ENCODE data around the gene CACNA1S. TPM values are rescaled to one million over a fixed set of nuclear protein-coding genes. Genes with fewer than 3 reads are reported as not detected.

Gene CACNA1S
- total RNA-seq, 2 experiments from 2014 or later: not detected

DNA sequence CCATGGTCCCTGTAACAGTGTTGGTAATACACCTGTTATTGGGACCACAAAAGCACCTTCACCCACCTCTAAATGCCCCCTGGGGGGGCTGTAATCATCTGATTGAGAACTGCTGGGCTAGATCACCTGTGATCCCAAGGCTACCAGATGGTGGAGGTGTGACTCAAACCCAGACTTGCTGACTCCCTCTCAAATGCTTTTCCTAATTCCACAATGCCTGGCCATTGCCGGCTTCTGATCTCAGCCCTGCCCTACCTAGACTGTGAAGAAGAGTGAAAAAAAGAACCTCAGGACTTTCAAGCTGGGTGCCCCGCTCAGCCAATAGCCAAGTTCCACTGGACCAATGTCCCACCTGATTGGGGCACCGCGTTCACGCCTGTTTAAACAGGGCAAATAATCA is 32.5 kb upstream of the CACNA1S start:
- ATAC-seq (ENCODE audit: poor library complexity) (no peak), DNase-seq (no peak)
- H3K9me3 ChIP-seq (ENCODE audit: control insufficient read depth in 1 of 2, insufficient read depth in 1 of 2, low read length in 2 of 2): no peaks in the 10 kb centered on the region
- POLR2A ChIA-PET: no interaction called here
- no peak overlapping the region for H3K4me3 Mint-ChIP-seq
- H3K27ac Mint-ChIP-seq: no peak overlapping the region
- H3K27me3 ChIP-seq (ENCODE audit: control insufficient read depth in 1 of 2, insufficient read depth in 2 of 2, low read length in 2 of 2): no peaks in the 10 kb centered on the region
- H3K27me3 Mint-ChIP-seq: no peaks in the 10 kb centered on the region
- peaks cover 2% of the 10 kb centered on the region for H3K4me1 ChIP-seq (ENCODE audit: insufficient read depth, low read length)
- CTCF ChIA-PET: no interaction called here
- TF ChIP-seq, protein P1, sequence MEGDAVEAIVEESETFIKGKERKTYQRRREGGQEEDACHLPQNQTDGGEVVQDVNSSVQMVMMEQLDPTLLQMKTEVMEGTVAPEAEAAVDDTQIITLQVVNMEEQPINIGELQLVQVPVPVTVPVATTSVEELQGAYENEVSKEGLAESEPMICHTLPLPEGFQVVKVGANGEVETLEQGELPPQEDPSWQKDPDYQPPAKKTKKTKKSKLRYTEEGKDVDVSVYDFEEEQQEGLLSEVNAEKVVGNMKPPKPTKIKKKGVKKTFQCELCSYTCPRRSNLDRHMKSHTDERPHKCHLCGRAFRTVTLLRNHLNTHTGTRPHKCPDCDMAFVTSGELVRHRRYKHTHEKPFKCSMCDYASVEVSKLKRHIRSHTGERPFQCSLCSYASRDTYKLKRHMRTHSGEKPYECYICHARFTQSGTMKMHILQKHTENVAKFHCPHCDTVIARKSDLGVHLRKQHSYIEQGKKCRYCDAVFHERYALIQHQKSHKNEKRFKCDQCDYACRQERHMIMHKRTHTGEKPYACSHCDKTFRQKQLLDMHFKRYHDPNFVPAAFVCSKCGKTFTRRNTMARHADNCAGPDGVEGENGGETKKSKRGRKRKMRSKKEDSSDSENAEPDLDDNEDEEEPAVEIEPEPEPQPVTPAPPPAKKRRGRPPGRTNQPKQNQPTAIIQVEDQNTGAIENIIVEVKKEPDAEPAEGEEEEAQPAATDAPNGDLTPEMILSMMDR (IDR thresholded peaks at IDR 0.05): no peak
- H3K4me3 ChIP-seq (ENCODE audit: low read length): no peak overlapping the region
- intact Hi-C loops (cut with DNase I, micrococcal nuclease): no loop called here
- no peak overlapping the region for H3K27ac ChIP-seq (ENCODE audit: low read depth in 1 of 2, low read length in 2 of 2)
- no peaks in the 10 kb centered on the region for H3K9me3 Mint-ChIP-seq
- H3K36me3 ChIP-seq (ENCODE audit: insufficient read depth, low read length): peaks cover 50% of the 10 kb centered on the region
- peaks cover 90% of the 10 kb centered on the region for H3K36me3 Mint-ChIP-seq (ENCODE audit: low read depth)
- H3K4me1 Mint-ChIP-seq (ENCODE audit: low read depth): peaks cover 5% of the 10 kb centered on the region

DNA sequence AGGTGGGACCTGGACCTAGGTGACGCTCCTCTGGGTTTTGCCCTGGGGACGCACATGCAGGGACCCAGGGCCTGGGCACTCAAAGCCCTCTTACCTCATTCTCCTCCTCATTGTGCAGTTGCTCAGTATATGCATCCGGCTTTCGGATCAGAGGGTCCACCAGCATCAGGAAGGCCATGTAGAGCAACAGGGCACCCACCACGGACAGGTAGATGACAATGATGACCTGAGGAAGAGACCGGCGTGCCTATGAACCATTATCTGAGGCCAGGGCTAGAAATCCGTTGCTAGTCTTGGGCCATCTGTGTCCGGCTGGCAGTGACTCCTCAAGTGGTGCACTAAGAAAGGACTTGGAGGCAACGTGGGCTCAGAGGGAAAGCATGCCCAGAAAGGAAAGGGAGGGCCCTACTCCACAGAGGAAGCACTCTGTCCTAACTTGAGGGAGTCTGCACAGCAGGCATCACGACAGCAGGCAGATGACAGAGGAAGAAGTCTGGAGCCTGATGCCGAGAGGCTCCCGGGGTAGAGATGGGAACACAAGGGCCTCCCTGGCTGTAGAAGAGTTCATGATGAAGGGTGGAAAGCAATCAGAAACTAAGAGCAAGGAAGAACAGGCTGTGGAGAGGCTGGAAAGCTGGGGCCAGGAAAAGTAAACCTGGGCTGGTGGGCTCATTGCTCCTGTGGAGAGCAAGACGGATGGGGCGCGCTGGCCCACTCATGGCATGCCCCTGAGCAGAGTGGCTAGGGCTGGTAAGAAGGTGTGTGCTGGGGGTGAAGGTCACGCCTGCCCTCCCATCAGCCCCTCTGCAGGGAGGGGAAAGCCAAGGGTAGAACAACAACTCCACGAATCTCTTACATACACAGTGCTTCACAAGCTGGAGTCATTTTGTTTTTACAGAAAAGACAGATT is 31.8 kb upstream of the CACNA1S start:
- POLR2A ChIA-PET: no interaction called here
- H3K36me3 ChIP-seq (ENCODE audit: insufficient read depth, low read length): peaks cover 56% of the 10 kb centered on the region
- peaks cover 90% of the 10 kb centered on the region for H3K36me3 Mint-ChIP-seq (ENCODE audit: low read depth)
- CTCF ChIA-PET: no interaction called here
- intact Hi-C loops (cut with DNase I, micrococcal nuclease): no loop called here
- no peak overlapping the region for H3K4me3 ChIP-seq (ENCODE audit: low read length)
- TF ChIP-seq, protein P1 (IDR thresholded peaks at IDR 0.05): no peak
- no peaks in the 10 kb centered on the region for H3K9me3 ChIP-seq (ENCODE audit: control insufficient read depth in 1 of 2, insufficient read depth in 1 of 2, low read length in 2 of 2)
- no peaks in the 10 kb centered on the region for H3K9me3 Mint-ChIP-seq
- H3K27ac Mint-ChIP-seq: no peak overlapping the region
- H3K4me1 Mint-ChIP-seq (ENCODE audit: low read depth): no peaks in the 10 kb centered on the region
- ATAC-seq (ENCODE audit: poor library complexity) (no peak), DNase-seq (no peak)
- H3K27ac ChIP-seq (ENCODE audit: low read depth in 1 of 2, low read length in 2 of 2): no peak overlapping the region
- H3K27me3 Mint-ChIP-seq: no peaks in the 10 kb centered on the region
- H3K4me1 ChIP-seq (ENCODE audit: insufficient read depth, low read length): no peaks in the 10 kb centered on the region
- no peak overlapping the region for H3K4me3 Mint-ChIP-seq
- H3K27me3 ChIP-seq (ENCODE audit: control insufficient read depth in 1 of 2, insufficient read depth in 2 of 2, low read length in 2 of 2): no peaks in the 10 kb centered on the region

DNA sequence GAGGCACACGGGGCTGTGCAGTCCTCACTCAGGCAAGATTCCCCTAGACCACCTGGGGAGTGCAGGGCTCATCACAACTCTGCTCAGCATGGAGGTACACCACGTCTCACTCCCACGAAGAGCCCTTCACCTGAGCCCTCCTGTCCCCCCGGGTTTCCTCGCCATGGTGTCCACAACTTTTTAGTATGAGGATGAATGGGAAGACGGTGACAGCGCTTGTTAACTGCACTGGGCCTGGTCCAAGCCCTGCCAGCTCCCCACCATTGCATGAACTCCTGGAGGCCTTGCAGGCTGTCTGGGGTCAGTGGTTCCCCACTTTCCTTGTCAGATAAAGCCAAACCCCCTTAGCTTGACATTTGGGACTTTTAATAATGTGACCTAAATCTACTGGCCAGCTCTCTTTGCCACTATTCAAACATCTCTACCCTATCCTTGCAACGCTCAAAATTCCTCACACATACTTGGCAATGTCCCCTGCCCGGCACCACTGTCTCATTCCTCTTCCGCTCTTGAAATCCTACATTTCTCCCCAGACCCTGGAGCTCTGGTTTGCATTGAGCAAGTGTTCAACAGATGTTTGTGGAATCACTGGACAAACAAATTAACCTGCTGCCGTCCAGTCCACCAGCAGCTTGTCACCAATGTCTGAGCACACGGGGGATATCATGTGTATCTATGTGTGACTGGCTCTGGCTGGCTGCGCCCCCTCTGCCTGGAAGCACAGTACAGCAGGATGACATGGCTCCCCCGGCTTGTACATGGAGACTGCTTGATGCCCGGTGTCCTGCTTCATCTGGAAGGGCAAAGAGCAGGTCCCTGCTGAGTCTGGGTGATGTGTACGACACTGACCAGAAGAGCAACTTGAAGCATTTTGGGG is 30.9 kb upstream of the CACNA1S start:
- Histone ChIP-seq H3K36me3 (ENCODE audit: insufficient read depth, low read length) (peaks cover 56% of the 10 kb centered on the region), H3K4me1 (ENCODE audit: insufficient read depth, low read length) (no peaks in the 10 kb centered on the region), H3K9me3 (ENCODE audit: control insufficient read depth in 1 of 2, insufficient read depth in 1 of 2, low read length in 2 of 2) (no peaks in the 10 kb centered on the region), H3K27ac (ENCODE audit: low read depth in 1 of 2, low read length in 2 of 2) (no peak overlapping the region), H3K4me3 (ENCODE audit: low read length) (no peak overlapping the region), H3K27me3 (ENCODE audit: control insufficient read depth in 1 of 2, insufficient read depth in 2 of 2, low read length in 2 of 2) (no peaks in the 10 kb centered on the region)
- ChIA-PET POLR2A (no interaction called here), CTCF (no interaction called here)
- Mint-ChIP-seq H3K4me1 (ENCODE audit: low read depth) (no peaks in the 10 kb centered on the region), H3K27me3 (no peaks in the 10 kb centered on the region), H3K4me3 (no peak overlapping the region), H3K36me3 (ENCODE audit: low read depth) (peaks cover 88% of the 10 kb centered on the region), H3K27ac (no peak overlapping the region), H3K9me3 (no peaks in the 10 kb centered on the region)
- intact Hi-C loops (cut with DNase I, micrococcal nuclease): no loop called here
- DNase-seq (no peak), ATAC-seq (ENCODE audit: poor library complexity) (no peak)
- TF ChIP-seq, protein P1 (IDR thresholded peaks at IDR 0.05): no peak
